Medulla oblongata (tissue), 1 donor: Measurements from ENCODE around the gene HMOX1.

Source experiments
- DNase-seq: peaks from one replicate; pipeline ENCODE4 v3.0.0-alpha.2; 2015; ENCODE audit errors: extremely low spot score

The HMOX1 gene

GRCh38 chr22:35406443-35406842 is 25.5 kb downstream of the HMOX1 start:
- DNase-seq: no peak

- DNase-seq: no peak
These were observed 26.5 kb downstream of the HMOX1 start for GRCh38 chr22:35407362-35407761.

GRCh38 chr22:35409783-35410662 is 29.1 kb downstream of the HMOX1 start:
- DNase-seq: peak; percentile 85

- DNase-seq: no peak
These were observed 29.8 kb downstream of the HMOX1 start for GRCh38 chr22:35410663-35411034.

- DNase-seq: peak; percentile 40
These were observed 30.2 kb downstream of the HMOX1 start for GRCh38 chr22:35411102-35411501.

GRCh38 chr22:35413624-35414023 is 32.7 kb downstream of the HMOX1 start:
- no peak for DNase-seq

- DNase-seq: no peak
These were observed 36.7 kb downstream of the HMOX1 start for GRCh38 chr22:35417606-35418005.

GRCh38 chr22:35418088-35418487 is 37.2 kb downstream of the HMOX1 start:
- DNase-seq: no peak

GRCh38 chr22:35418731-35419130 is 37.8 kb downstream of the HMOX1 start:
- no peak for DNase-seq

- no peak for DNase-seq
These were observed 38.9 kb downstream of the HMOX1 start for GRCh38 chr22:35419756-35420155.

GRCh38 chr22:35421121-35421520 is 40.2 kb downstream of the HMOX1 start:
- no peak for DNase-seq

- no peak for DNase-seq
These were observed 41.2 kb downstream of the HMOX1 start for GRCh38 chr22:35422145-35422544.

- DNase-seq: no peak
These were observed 42.0 kb downstream of the HMOX1 start for GRCh38 chr22:35422936-35423335.

GRCh38 chr22:35424081-35424480 is 43.2 kb downstream of the HMOX1 start:
- DNase-seq: no peak

- DNase-seq: no peak
These were observed 43.9 kb downstream of the HMOX1 start for GRCh38 chr22:35424761-35425160.

- no peak for DNase-seq
These were observed 44.6 kb downstream of the HMOX1 start for GRCh38 chr22:35425546-35425945.

- DNase-seq: no peak
These were observed 45.3 kb downstream of the HMOX1 start for GRCh38 chr22:35425971-35426800.

- no peak for DNase-seq
These were observed 45.9 kb downstream of the HMOX1 start for GRCh38 chr22:35426801-35427140.

- peak; percentile 85 for DNase-seq
These were observed 50.0 kb downstream of the HMOX1 start for GRCh38 chr22:35430897-35431322.

GRCh38 chr22:35431483-35432227 is 50.8 kb downstream of the HMOX1 start:
- peak; percentile 6 for DNase-seq

- DNase-seq: peak; percentile 47
These were observed 51.5 kb downstream of the HMOX1 start for GRCh38 chr22:35432228-35432905.
